ENCODE data around the gene PRPF19. TPM values are rescaled to one million over a fixed set of nuclear protein-coding genes. Genes with fewer than 3 reads are reported as not detected.

PRPF19 gene
- total and polyA plus RNA-seq, 9 of the 15 experiments (the other 6 are each of a cell fraction or from before 2014, with no cell fraction given), result 9.4 to 212 (median 73.2) TPM

DNA sequence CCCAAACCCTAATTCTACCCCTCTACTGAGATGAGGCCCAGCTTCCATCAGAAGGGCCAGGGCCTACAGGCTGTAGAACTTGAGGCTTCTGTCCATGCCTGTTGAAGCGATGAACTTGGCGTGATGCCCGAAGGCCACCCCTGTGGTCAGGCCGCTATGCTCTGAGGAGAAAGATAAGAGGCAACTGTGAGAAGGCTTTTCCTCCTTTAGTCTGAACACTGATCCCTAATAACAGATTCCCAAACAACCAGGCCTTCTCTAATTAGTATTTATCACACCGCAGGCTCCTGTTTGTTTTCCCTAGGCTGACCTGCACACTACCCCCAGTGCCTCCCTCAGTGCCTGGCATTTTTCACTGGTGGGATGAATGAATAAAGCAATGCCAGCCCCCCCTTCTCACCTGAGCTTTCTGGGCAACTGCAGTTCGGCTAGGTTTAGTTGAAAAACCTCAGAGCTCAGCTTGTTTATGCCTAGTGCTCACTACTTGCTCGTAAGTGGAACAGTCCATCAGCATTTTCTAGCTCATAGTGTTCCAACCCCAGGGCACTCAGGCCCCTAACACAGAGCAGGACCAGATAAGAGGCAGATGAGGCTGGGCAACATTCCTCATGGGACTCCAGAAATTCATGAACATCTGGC lies 15.2 kb downstream of the PRPF19 start (continued):
- TF ChIP-seq, protein P1, sequence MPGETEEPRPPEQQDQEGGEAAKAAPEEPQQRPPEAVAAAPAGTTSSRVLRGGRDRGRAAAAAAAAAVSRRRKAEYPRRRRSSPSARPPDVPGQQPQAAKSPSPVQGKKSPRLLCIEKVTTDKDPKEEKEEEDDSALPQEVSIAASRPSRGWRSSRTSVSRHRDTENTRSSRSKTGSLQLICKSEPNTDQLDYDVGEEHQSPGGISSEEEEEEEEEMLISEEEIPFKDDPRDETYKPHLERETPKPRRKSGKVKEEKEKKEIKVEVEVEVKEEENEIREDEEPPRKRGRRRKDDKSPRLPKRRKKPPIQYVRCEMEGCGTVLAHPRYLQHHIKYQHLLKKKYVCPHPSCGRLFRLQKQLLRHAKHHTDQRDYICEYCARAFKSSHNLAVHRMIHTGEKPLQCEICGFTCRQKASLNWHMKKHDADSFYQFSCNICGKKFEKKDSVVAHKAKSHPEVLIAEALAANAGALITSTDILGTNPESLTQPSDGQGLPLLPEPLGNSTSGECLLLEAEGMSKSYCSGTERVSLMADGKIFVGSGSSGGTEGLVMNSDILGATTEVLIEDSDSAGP (CRISPR knock-in tag; IDR thresholded peaks at IDR 0.05), result no peak
- TF ChIP-seq, protein P2, sequence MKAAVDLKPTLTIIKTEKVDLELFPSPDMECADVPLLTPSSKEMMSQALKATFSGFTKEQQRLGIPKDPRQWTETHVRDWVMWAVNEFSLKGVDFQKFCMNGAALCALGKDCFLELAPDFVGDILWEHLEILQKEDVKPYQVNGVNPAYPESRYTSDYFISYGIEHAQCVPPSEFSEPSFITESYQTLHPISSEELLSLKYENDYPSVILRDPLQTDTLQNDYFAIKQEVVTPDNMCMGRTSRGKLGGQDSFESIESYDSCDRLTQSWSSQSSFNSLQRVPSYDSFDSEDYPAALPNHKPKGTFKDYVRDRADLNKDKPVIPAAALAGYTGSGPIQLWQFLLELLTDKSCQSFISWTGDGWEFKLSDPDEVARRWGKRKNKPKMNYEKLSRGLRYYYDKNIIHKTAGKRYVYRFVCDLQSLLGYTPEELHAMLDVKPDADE (conservative IDR thresholded peaks at IDR 0.05; ENCODE audit: control insufficient read depth, low read depth, low read length), result no peak
- TF ChIP-seq NR2C2 (CRISPR knock-in tag; IDR thresholded peaks at IDR 0.05), result no peak
- TF ChIP-seq NR2C2 (tag; IDR thresholded peaks at IDR 0.05), result no peak
- TF ChIP-seq, protein P3, sequence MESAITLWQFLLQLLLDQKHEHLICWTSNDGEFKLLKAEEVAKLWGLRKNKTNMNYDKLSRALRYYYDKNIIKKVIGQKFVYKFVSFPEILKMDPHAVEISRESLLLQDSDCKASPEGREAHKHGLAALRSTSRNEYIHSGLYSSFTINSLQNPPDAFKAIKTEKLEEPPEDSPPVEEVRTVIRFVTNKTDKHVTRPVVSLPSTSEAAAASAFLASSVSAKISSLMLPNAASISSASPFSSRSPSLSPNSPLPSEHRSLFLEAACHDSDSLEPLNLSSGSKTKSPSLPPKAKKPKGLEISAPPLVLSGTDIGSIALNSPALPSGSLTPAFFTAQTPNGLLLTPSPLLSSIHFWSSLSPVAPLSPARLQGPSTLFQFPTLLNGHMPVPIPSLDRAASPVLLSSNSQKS (CRISPR knock-in tag; IDR thresholded peaks at IDR 0.05), result no peak
- no peak for TF ChIP-seq SMC3 (conservative IDR thresholded peaks at IDR 0.05; ENCODE audit: insufficient read depth, low read depth, low read length)
- no peak for TF ChIP-seq MAFF (IDR thresholded peaks at IDR 0.05; ENCODE audit: low read length)
- no peak for TF ChIP-seq ETS2 (tag; IDR thresholded peaks at IDR 0.05; ENCODE audit: borderline replicate concordance, poor library complexity, severe bottlenecking)
- TF ChIP-seq, protein P4, sequence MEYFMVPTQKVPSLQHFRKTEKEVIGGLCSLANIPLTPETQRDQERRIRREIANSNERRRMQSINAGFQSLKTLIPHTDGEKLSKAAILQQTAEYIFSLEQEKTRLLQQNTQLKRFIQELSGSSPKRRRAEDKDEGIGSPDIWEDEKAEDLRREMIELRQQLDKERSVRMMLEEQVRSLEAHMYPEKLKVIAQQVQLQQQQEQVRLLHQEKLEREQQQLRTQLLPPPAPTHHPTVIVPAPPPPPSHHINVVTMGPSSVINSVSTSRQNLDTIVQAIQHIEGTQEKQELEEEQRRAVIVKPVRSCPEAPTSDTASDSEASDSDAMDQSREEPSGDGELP (CRISPR knock-in tag; IDR thresholded peaks at IDR 0.05; ENCODE audit: borderline replicate concordance), result peak; percentile 16; the same call in 1 of the 2 replicates
- no peak for TF ChIP-seq KDM4B (IDR thresholded peaks at IDR 0.05; ENCODE audit: borderline replicate concordance in 2 of 2, low read depth in 1 of 2)
- TF ChIP-seq, protein P5, sequence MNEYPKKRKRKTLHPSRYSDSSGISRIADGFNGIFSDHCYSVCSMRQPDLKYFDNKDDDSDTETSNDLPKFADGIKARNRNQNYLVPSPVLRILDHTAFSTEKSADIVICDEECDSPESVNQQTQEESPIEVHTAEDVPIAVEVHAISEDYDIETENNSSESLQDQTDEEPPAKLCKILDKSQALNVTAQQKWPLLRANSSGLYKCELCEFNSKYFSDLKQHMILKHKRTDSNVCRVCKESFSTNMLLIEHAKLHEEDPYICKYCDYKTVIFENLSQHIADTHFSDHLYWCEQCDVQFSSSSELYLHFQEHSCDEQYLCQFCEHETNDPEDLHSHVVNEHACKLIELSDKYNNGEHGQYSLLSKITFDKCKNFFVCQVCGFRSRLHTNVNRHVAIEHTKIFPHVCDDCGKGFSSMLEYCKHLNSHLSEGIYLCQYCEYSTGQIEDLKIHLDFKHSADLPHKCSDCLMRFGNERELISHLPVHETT (CRISPR knock-in tag; conservative IDR thresholded peaks at IDR 0.05 in 1 of 2, IDR thresholded peaks at IDR 0.05 in 1 of 2), result no peak
- no peak for TF ChIP-seq ZNF23 (CRISPR knock-in tag; IDR thresholded peaks at IDR 0.05)
- no peak for TF ChIP-seq EP400 (IDR thresholded peaks at IDR 0.05)
- TF ChIP-seq, protein P6, sequence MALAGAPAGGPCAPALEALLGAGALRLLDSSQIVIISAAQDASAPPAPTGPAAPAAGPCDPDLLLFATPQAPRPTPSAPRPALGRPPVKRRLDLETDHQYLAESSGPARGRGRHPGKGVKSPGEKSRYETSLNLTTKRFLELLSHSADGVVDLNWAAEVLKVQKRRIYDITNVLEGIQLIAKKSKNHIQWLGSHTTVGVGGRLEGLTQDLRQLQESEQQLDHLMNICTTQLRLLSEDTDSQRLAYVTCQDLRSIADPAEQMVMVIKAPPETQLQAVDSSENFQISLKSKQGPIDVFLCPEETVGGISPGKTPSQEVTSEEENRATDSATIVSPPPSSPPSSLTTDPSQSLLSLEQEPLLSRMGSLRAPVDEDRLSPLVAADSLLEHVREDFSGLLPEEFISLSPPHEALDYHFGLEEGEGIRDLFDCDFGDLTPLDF (CRISPR knock-in tag; IDR thresholded peaks at IDR 0.05), result no peak
- TF ChIP-seq CBX3 (IDR thresholded peaks at IDR 0.05; ENCODE audit: borderline replicate concordance in 1 of 2, low read length in 2 of 2), result no peak
- TF ChIP-seq, protein P7, sequence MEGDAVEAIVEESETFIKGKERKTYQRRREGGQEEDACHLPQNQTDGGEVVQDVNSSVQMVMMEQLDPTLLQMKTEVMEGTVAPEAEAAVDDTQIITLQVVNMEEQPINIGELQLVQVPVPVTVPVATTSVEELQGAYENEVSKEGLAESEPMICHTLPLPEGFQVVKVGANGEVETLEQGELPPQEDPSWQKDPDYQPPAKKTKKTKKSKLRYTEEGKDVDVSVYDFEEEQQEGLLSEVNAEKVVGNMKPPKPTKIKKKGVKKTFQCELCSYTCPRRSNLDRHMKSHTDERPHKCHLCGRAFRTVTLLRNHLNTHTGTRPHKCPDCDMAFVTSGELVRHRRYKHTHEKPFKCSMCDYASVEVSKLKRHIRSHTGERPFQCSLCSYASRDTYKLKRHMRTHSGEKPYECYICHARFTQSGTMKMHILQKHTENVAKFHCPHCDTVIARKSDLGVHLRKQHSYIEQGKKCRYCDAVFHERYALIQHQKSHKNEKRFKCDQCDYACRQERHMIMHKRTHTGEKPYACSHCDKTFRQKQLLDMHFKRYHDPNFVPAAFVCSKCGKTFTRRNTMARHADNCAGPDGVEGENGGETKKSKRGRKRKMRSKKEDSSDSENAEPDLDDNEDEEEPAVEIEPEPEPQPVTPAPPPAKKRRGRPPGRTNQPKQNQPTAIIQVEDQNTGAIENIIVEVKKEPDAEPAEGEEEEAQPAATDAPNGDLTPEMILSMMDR (IDR thresholded peaks at IDR 0.05 in 2 of 3, conservative IDR thresholded peaks at IDR 0.05 in 1 of 3; ENCODE audit: insufficient read depth in 2 of 3, low read depth in 1 of 3, low read length in 3 of 3), result no peak
